HL-60 (cell line): ENCODE results near the gene GNRH2.

Source experiments
- DNase-seq, 2 experiments: peaks; one replicate each; pipeline ENCODE4 v3.0.0-alpha.2; 2010 to 2020; ENCODE audit warnings: low read depth in 1 of 2, low spot score in 1 of 2
- H3K27ac ChIP-seq: fragments of 250-450 bp; sonication (Bioruptor Pico); replicated peaks from 2 replicates; pipeline ENCODE4 v1.5.1; 2020; ENCODE audit warnings: mild to moderate bottlenecking, moderate library complexity
- H3K27me3 ChIP-seq: fragments of 250-450 bp; sonication (Bioruptor Pico); 2 replicates; pipeline ENCODE4 v1.5.1; 2021; ENCODE audit warnings: mild to moderate bottlenecking, moderate library complexity; ENCODE audit not compliant: insufficient read depth, poor library complexity, severe bottlenecking
- H3K4me3 ChIP-seq: replicated peaks from 2 replicates; pipeline ENCODE4 v1.5.1; 2011; ENCODE audit warnings: mild to moderate bottlenecking, control low read depth, low read length; ENCODE audit not compliant: insufficient read depth
- GABPA ChIP-seq: IDR thresholded peaks from 2 replicates; pipeline ENCODE4 v1.6.1; 2012; ENCODE audit warnings: low read depth
- POLR2AphosphoS5 ChIP-seq: IDR thresholded peaks from 2 replicates; pipeline ENCODE4 v1.6.1; 2012; ENCODE audit warnings: low read depth
- SPI1 ChIP-seq: IDR thresholded peaks from 2 replicates; pipeline ENCODE4 v1.6.1; 2012; ENCODE audit warnings: low read depth, mild to moderate bottlenecking, borderline replicate concordance
- TF ChIP-seq, protein P1 (sequence below): IDR thresholded peaks from one replicate; pipeline ENCODE4 v1.5.1; 2011; ENCODE audit warnings: low read length, control low read depth, inconsistent platforms; ENCODE audit not compliant: insufficient read depth
- TF ChIP-seq, protein P2 (sequence below): IDR thresholded peaks from 2 replicates; pipeline ENCODE4 v1.6.1; 2012; ENCODE audit warnings: low read depth; ENCODE audit not compliant: insufficient replicate concordance

The GNRH2 gene

DNA sequence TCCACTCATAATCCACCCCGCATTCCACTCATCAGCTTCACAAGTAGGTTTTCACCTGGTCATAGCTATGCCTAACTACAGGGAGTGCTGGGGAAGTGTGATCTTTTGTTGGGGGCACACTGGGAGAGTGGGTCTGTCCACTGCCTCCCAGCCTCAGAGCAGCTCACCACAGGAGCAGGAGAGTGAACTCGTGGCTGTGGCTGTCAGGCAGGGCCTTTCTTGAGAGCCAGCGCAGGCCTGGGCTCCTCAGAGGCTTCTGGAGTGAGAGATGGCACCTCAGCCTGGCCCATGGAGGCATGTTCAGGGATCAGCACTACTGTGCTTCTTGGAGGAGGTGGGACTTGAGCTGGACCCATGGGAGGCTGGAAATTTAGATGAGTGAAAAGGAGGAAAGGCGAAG lies 4.0 kb upstream of the GNRH2 start:
- TF ChIP-seq, protein P1, sequence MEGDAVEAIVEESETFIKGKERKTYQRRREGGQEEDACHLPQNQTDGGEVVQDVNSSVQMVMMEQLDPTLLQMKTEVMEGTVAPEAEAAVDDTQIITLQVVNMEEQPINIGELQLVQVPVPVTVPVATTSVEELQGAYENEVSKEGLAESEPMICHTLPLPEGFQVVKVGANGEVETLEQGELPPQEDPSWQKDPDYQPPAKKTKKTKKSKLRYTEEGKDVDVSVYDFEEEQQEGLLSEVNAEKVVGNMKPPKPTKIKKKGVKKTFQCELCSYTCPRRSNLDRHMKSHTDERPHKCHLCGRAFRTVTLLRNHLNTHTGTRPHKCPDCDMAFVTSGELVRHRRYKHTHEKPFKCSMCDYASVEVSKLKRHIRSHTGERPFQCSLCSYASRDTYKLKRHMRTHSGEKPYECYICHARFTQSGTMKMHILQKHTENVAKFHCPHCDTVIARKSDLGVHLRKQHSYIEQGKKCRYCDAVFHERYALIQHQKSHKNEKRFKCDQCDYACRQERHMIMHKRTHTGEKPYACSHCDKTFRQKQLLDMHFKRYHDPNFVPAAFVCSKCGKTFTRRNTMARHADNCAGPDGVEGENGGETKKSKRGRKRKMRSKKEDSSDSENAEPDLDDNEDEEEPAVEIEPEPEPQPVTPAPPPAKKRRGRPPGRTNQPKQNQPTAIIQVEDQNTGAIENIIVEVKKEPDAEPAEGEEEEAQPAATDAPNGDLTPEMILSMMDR = no peak
- TF ChIP-seq GABPA (no peak), POLR2AphosphoS5 (no peak), SPI1 (no peak)
- TF ChIP-seq, protein P2, sequence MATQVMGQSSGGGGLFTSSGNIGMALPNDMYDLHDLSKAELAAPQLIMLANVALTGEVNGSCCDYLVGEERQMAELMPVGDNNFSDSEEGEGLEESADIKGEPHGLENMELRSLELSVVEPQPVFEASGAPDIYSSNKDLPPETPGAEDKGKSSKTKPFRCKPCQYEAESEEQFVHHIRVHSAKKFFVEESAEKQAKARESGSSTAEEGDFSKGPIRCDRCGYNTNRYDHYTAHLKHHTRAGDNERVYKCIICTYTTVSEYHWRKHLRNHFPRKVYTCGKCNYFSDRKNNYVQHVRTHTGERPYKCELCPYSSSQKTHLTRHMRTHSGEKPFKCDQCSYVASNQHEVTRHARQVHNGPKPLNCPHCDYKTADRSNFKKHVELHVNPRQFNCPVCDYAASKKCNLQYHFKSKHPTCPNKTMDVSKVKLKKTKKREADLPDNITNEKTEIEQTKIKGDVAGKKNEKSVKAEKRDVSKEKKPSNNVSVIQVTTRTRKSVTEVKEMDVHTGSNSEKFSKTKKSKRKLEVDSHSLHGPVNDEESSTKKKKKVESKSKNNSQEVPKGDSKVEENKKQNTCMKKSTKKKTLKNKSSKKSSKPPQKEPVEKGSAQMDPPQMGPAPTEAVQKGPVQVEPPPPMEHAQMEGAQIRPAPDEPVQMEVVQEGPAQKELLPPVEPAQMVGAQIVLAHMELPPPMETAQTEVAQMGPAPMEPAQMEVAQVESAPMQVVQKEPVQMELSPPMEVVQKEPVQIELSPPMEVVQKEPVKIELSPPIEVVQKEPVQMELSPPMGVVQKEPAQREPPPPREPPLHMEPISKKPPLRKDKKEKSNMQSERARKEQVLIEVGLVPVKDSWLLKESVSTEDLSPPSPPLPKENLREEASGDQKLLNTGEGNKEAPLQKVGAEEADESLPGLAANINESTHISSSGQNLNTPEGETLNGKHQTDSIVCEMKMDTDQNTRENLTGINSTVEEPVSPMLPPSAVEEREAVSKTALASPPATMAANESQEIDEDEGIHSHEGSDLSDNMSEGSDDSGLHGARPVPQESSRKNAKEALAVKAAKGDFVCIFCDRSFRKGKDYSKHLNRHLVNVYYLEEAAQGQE = no peak
- H3K27me3 ChIP-seq = no peaks in the 10 kb centered on the region
- no peak for DNase-seq
- H3K4me3 ChIP-seq = no peak overlapping the region
- H3K27ac ChIP-seq = no peak overlapping the region

DNA sequence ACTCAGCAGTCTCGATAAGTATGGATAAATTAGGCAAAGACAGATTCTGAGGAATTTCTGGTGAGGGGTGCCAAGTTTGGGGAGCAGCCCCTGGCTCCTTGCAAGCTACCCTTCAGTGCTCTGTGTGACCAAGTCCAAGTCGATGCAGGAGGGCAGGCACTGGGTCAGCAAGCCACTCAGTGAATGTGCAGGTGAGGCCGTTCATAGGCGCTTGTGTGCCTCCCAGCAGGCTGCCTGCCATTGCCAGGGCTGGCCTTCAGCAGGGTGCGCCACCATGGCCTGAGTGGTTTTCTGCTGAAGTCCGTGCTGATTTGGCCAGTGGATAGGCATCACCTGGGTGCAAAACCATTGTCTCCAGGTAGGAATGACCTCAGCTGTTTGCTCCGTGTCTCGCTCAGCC lies 3.3 kb upstream of the GNRH2 start:
- no peak overlapping the region for H3K27ac ChIP-seq
- TF ChIP-seq, protein P1 = no peak
- TF ChIP-seq, protein P2 = no peak
- TF ChIP-seq POLR2AphosphoS5 (no peak), GABPA (no peak), SPI1 (no peak)
- no peak for DNase-seq
- no peak overlapping the region for H3K4me3 ChIP-seq
- no peaks in the 10 kb centered on the region for H3K27me3 ChIP-seq

DNA sequence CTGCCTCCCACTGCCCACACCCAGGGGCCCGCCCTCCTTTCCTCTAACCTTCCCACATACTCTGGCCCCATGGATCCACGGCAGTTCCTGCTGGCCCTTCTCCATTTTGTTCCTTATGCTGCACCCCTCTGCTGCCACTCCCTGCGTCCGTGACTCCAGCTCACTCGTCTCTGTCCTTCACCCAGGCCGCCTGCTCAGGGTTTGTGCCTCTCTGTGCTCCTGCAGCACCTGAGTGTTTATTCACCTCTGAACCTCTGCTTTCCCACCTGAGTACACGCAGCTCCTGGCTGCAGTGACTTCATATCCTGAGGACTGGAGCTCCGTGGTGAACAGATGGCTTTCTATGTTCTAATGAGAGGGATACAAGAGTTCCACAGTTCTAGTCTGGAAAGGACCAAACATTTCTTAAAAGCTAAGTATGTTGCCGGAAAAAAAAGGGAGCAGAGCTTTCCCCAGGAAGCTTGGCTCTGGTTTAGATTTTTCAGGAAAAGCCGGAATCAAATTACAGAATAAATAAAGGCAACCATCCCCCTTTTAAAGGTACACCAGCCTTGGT lies 1.5 kb upstream of the GNRH2 start:
- no peak overlapping the region for H3K4me3 ChIP-seq
- no peaks in the 10 kb centered on the region for H3K27me3 ChIP-seq
- DNase-seq = no peak
- no peak for TF ChIP-seq GABPA
- TF ChIP-seq, protein P2 = no peak
- TF ChIP-seq POLR2AphosphoS5 = no peak
- TF ChIP-seq, protein P1 = no peak
- no peak for TF ChIP-seq SPI1
- H3K27ac ChIP-seq = no peak overlapping the region
